Lower leg skin (tissue), 3 donors: Measurements from ENCODE around the gene EFHC1.

Experiments used
- CTCF ChIP-seq, 3 donors: fragments of 450-650 bp; IDR thresholded peaks; one replicate each; pipeline ENCODE4 v1.5.1; 2016; ENCODE audit warnings: antibody characterized with exemption in 3 of 3, mild to moderate bottlenecking in 3 of 3, moderate library complexity in 2 of 3
- POLR2A ChIP-seq, 2 donors: fragments of 450-650 bp; IDR thresholded peaks; one replicate each; pipeline ENCODE4 v1.6.1; 2016 to 2017; ENCODE audit warnings: antibody characterized with exemption in 2 of 2, mild to moderate bottlenecking in 1 of 2, moderate library complexity in 1 of 2

- TF ChIP-seq POLR2A (IDR thresholded peaks at IDR 0.05) (no peak), CTCF (IDR thresholded peaks at IDR 0.05) (no peak)
These were observed 77.7 kb downstream of the EFHC1 start for GRCh38 chr6:52497652-52498408.
